Neural cell (in vitro differentiated cells): ENCODE measurements around the gene GPATCH11. TPM values are rescaled to one million over a fixed set of nuclear protein-coding genes. Genes with fewer than 3 reads are reported as not detected.
A peak's percentile ranks its signal among the peaks of the same experiment; 100 is the strongest.

ENCODE experiments used
- H2AFZ ChIP-seq: fragments of 200-600, 300-800 bp; sonication (generic), shearing (Covaris generic); 2 replicates; pipeline ENCODE4 v1.6.0; 2014; ENCODE audit warnings: low read depth, mild to moderate bottlenecking, antibody characterized with exemption, low read length, moderate library complexity
- H3F3A ChIP-seq: fragments of 200-600 bp; shearing (Covaris generic); 2 replicates; pipeline ENCODE4 v1.6.1; 2016; ENCODE audit warnings: mild to moderate bottlenecking, moderate library complexity, mixed read lengths, antibody characterized with exemption, low read length; ENCODE audit not compliant: insufficient read depth, poor library complexity, severe bottlenecking
- H3K27ac ChIP-seq: fragments of 200-600, 300-800 bp; sonication (generic), shearing (Covaris generic); 2 replicates; pipeline ENCODE4 v1.5.1; 2014; ENCODE audit warnings: mild to moderate bottlenecking, low read length, moderate library complexity
- H3K27me3 ChIP-seq: fragments of 300-800, 200-600 bp; sonication (generic), shearing (Covaris generic); 2 replicates; pipeline ENCODE4 v1.6.0; 2014; ENCODE audit warnings: mild to moderate bottlenecking, low read depth, low read length, moderate library complexity; ENCODE audit not compliant: insufficient read depth
- H3K36me3 ChIP-seq: fragments of 300-800, 200-600 bp; sonication (generic), shearing (Covaris generic); 2 replicates; pipeline ENCODE4 v1.5.1; 2014; ENCODE audit warnings: mild to moderate bottlenecking, antibody characterized with exemption, low read length, moderate library complexity; ENCODE audit not compliant: insufficient read depth
- H3K4me2 ChIP-seq: fragments of 300-800, 200-600 bp; sonication (generic), shearing (Covaris generic); 2 replicates; pipeline ENCODE4 v1.6.0; 2014; ENCODE audit warnings: mild to moderate bottlenecking, low read length
- H3K4me3 ChIP-seq: fragments of 300-800, 200-600 bp; sonication (generic), shearing (Covaris generic); 2 replicates; pipeline ENCODE4 v1.5.1; 2014; ENCODE audit warnings: mild to moderate bottlenecking, low read length, moderate library complexity
- H3K79me2 ChIP-seq: fragments of 200-600 bp; shearing (Covaris generic); replicated peaks from 2 replicates; pipeline ENCODE4 v1.6.0; 2014; ENCODE audit warnings: mild to moderate bottlenecking, low read length, moderate library complexity; ENCODE audit not compliant: insufficient read depth
- H3K9ac ChIP-seq: fragments of 300-800, 200-600 bp; sonication (generic), shearing (Covaris generic); 2 replicates; pipeline ENCODE4 v1.6.1; 2016; ENCODE audit warnings: mild to moderate bottlenecking, low read length, mixed read lengths
- H3K9me2 ChIP-seq: fragments of 200-600 bp; shearing (Covaris generic); 2 replicates; pipeline ENCODE4 v1.6.1; 2016; ENCODE audit warnings: mild to moderate bottlenecking, low read length, mixed read lengths; ENCODE audit not compliant: insufficient read depth
- H3K9me3 ChIP-seq: fragments of 200-600, 300-800 bp; sonication (generic), shearing (Covaris generic); 2 replicates; pipeline ENCODE4 v1.6.1; 2016; ENCODE audit warnings: mild to moderate bottlenecking, mixed run types, low read length, moderate library complexity, mixed read lengths
- H4K20me1 ChIP-seq: fragments of 200-600 bp; shearing (Covaris generic); 2 replicates; pipeline ENCODE4 v1.6.1; 2016; ENCODE audit warnings: mild to moderate bottlenecking, mixed run types; ENCODE audit not compliant: insufficient read depth
- EP300 ChIP-seq: fragments of 450-650 bp; conservative IDR thresholded peaks from 2 replicates; pipeline ENCODE4 v1.6.1; 2014; ENCODE audit warnings: antibody characterized with exemption, mild to moderate bottlenecking, moderate library complexity; ENCODE audit not compliant: poor library complexity, severe bottlenecking
- EZH2 ChIP-seq: fragments of 200-600, 300-800 bp; shearing (Covaris generic), sonication (generic); IDR thresholded peaks from 2 replicates; pipeline ENCODE4 v1.6.1; 2014; ENCODE audit warnings: antibody characterized with exemption, low read length, borderline replicate concordance, mild to moderate bottlenecking; ENCODE audit not compliant: insufficient read depth, poor library complexity, severe bottlenecking
- MXI1 ChIP-seq: fragments of 450-650 bp; conservative IDR thresholded peaks from 2 replicates; pipeline ENCODE4 v1.6.1; 2014; ENCODE audit warnings: antibody characterized with exemption, mild to moderate bottlenecking; ENCODE audit not compliant: poor library complexity, severe bottlenecking
- POLR2AphosphoS5 ChIP-seq: IDR thresholded peaks from 2 replicates; pipeline ENCODE4 v1.6.1; 2012
- RAD21 ChIP-seq: fragments of 450-650 bp; conservative IDR thresholded peaks from 2 replicates; pipeline ENCODE4 v1.6.1; 2014; ENCODE audit warnings: antibody characterized with exemption, mild to moderate bottlenecking, moderate library complexity
- SMC3 ChIP-seq: fragments of 450-650 bp; conservative IDR thresholded peaks from 2 replicates; pipeline ENCODE4 v1.6.1; 2014; ENCODE audit warnings: antibody characterized with exemption, mild to moderate bottlenecking, moderate library complexity; ENCODE audit not compliant: poor library complexity
- TAF1 ChIP-seq: IDR thresholded peaks from 2 replicates; pipeline ENCODE4 v1.6.1; 2012; ENCODE audit warnings: low read depth
- polyA plus RNA-seq: library from polyadenylated mRNA; depleted of rRNA; stranded (reverse); fragments of >200 nt; gene quantifications from 2 replicates; pipeline ENCODE4 v1.2.3, GENCODE V29; 2014
- TF ChIP-seq, protein P1 (sequence below): IDR thresholded peaks from 2 replicates; pipeline ENCODE4 v1.6.1; 2012; ENCODE audit warnings: borderline replicate concordance
- TF ChIP-seq, protein P2 (sequence below): fragments of 450-650 bp; IDR thresholded peaks from 2 replicates; pipeline ENCODE4 v1.5.1; 2014; ENCODE audit warnings: antibody characterized with exemption, mild to moderate bottlenecking, moderate library complexity; ENCODE audit not compliant: poor library complexity, severe bottlenecking

Gene GPATCH11
- polyA plus RNA-seq, 1 donor from 2014 or later = 17.7 TPM

DNA sequence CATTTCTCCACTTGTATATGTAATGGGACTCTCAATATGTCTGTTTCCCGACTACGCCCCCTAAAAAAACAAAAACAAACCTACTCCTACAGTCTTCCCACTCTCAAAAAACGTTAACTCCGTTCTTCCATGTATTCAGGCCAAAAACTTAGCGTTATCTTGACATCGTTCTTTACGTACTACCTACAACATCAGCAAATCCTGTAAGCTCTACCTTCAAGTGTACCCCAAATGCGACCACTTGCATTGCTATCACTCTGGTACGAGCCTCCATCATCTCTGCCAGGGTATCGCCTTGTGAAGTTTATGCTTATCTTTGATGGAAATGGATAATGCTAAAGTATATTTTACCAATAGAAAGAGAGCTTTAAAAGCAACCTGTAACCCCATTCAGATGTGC is 479 bp downstream of the GPATCH11 start:
- H3K27me3 ChIP-seq = no peaks in the 10 kb centered on the region
- no peaks in the 10 kb centered on the region for H3K9me3 ChIP-seq
- peak overlapping the region; percentile 76 for H3K4me3 ChIP-seq
- peak overlapping the region; percentile 86 for H2AFZ ChIP-seq
- H3K27ac ChIP-seq = peak overlapping the region; percentile 37
- no peaks in the 10 kb centered on the region for H3K36me3 ChIP-seq
- peak overlapping the region; percentile 81 for H3K9ac ChIP-seq
- H4K20me1 ChIP-seq = no peaks in the 10 kb centered on the region
- TF ChIP-seq TAF1 (no peak), POLR2AphosphoS5 (no peak), EZH2 (no peak), RAD21 (no peak), SMC3 (no peak), EP300 (no peak), MXI1 (no peak)
- TF ChIP-seq, protein P1, sequence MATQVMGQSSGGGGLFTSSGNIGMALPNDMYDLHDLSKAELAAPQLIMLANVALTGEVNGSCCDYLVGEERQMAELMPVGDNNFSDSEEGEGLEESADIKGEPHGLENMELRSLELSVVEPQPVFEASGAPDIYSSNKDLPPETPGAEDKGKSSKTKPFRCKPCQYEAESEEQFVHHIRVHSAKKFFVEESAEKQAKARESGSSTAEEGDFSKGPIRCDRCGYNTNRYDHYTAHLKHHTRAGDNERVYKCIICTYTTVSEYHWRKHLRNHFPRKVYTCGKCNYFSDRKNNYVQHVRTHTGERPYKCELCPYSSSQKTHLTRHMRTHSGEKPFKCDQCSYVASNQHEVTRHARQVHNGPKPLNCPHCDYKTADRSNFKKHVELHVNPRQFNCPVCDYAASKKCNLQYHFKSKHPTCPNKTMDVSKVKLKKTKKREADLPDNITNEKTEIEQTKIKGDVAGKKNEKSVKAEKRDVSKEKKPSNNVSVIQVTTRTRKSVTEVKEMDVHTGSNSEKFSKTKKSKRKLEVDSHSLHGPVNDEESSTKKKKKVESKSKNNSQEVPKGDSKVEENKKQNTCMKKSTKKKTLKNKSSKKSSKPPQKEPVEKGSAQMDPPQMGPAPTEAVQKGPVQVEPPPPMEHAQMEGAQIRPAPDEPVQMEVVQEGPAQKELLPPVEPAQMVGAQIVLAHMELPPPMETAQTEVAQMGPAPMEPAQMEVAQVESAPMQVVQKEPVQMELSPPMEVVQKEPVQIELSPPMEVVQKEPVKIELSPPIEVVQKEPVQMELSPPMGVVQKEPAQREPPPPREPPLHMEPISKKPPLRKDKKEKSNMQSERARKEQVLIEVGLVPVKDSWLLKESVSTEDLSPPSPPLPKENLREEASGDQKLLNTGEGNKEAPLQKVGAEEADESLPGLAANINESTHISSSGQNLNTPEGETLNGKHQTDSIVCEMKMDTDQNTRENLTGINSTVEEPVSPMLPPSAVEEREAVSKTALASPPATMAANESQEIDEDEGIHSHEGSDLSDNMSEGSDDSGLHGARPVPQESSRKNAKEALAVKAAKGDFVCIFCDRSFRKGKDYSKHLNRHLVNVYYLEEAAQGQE = no peak
- H3F3A ChIP-seq = no peaks in the 10 kb centered on the region
- H3K9me2 ChIP-seq = no peaks in the 10 kb centered on the region
- H3K79me2 ChIP-seq = peaks cover 15% of the 10 kb centered on the region
- H3K4me2 ChIP-seq = peak overlapping the region; percentile 87

DNA sequence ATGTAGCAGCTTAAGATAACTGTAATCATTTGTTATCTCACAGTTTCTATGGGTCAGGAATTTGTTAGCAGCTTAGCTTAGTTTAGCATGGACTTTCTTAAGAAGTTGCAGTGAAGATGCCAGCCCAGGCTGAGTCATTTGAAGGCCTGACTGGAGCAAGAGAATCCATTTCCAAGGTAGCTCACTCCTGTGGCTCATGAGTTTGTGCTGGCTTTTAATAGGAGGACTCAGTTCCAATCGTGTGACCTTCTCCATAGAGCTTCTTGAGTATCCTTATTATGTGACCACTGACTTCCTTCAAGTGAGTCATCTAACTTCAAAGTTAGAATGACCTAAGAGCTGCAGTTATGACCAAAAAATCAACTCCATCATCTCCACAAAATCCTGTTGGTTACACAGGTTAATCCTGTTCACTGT is 1.4 kb downstream of the GPATCH11 start:
- no peak overlapping the region for H3K27ac ChIP-seq
- H3K9ac ChIP-seq = no peak overlapping the region
- no peaks in the 10 kb centered on the region for H3K9me3 ChIP-seq
- H3K4me3 ChIP-seq = peak overlapping the region; percentile 76
- no peaks in the 10 kb centered on the region for H3F3A ChIP-seq
- no peaks in the 10 kb centered on the region for H3K27me3 ChIP-seq
- no peaks in the 10 kb centered on the region for H4K20me1 ChIP-seq
- H2AFZ ChIP-seq = no peak overlapping the region
- H3K36me3 ChIP-seq = no peaks in the 10 kb centered on the region
- H3K79me2 ChIP-seq = peaks cover 15% of the 10 kb centered on the region
- no peaks in the 10 kb centered on the region for H3K9me2 ChIP-seq
- H3K4me2 ChIP-seq = peak overlapping the region; percentile 87
- TF ChIP-seq TAF1 (no peak), EP300 (no peak), MXI1 (no peak), SMC3 (no peak), POLR2AphosphoS5 (no peak), RAD21 (no peak), EZH2 (no peak)
- TF ChIP-seq, protein P1 = no peak
- TF ChIP-seq, protein P2, sequence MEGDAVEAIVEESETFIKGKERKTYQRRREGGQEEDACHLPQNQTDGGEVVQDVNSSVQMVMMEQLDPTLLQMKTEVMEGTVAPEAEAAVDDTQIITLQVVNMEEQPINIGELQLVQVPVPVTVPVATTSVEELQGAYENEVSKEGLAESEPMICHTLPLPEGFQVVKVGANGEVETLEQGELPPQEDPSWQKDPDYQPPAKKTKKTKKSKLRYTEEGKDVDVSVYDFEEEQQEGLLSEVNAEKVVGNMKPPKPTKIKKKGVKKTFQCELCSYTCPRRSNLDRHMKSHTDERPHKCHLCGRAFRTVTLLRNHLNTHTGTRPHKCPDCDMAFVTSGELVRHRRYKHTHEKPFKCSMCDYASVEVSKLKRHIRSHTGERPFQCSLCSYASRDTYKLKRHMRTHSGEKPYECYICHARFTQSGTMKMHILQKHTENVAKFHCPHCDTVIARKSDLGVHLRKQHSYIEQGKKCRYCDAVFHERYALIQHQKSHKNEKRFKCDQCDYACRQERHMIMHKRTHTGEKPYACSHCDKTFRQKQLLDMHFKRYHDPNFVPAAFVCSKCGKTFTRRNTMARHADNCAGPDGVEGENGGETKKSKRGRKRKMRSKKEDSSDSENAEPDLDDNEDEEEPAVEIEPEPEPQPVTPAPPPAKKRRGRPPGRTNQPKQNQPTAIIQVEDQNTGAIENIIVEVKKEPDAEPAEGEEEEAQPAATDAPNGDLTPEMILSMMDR = no peak
